LNCaP clone FGC (cell line): Measurements from ENCODE around the gene ATXN2L.

Source experiments
- DNase-seq: peaks from one replicate; pipeline ENCODE4 v3.0.0-alpha.2; 2011; ENCODE audit warnings: low read depth
- H3K4me3 ChIP-seq: 2 replicates; pipeline ENCODE4 v1.5.1; 2011; ENCODE audit warnings: mild to moderate bottlenecking, low read depth, low read length, control low read depth
- TF ChIP-seq, protein P1 (sequence below): IDR thresholded peaks from 2 replicates; pipeline ENCODE4 v1.5.1; 2012; ENCODE audit warnings: mild to moderate bottlenecking; ENCODE audit not compliant: control insufficient read depth, insufficient read depth; ENCODE audit errors: extremely low read depth

The ATXN2L gene

DNA sequence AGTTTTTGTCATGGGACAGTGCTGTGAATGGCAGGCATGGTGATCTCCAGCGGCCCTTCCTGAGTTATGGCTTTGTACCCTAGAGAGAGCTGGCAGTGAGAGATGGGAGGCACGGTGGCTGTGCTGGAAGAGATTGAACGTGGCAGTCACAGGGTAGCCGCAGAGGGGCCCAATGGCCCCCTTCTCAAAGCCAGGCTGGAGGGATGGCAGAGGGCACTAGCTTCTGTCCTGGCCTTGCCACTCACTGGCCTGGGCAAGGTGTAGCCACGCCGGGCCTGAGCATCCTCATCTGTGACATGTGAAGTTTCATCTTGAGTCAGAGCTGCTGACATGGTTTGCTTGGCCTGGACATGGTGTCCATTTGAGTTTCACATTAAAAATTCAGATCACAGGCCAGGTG, 51.6 kb downstream of the ATXN2L start:
- no peak overlapping the region for H3K4me3 ChIP-seq
- TF ChIP-seq, protein P1, sequence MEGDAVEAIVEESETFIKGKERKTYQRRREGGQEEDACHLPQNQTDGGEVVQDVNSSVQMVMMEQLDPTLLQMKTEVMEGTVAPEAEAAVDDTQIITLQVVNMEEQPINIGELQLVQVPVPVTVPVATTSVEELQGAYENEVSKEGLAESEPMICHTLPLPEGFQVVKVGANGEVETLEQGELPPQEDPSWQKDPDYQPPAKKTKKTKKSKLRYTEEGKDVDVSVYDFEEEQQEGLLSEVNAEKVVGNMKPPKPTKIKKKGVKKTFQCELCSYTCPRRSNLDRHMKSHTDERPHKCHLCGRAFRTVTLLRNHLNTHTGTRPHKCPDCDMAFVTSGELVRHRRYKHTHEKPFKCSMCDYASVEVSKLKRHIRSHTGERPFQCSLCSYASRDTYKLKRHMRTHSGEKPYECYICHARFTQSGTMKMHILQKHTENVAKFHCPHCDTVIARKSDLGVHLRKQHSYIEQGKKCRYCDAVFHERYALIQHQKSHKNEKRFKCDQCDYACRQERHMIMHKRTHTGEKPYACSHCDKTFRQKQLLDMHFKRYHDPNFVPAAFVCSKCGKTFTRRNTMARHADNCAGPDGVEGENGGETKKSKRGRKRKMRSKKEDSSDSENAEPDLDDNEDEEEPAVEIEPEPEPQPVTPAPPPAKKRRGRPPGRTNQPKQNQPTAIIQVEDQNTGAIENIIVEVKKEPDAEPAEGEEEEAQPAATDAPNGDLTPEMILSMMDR, result no peak
- no peak for DNase-seq

DNA sequence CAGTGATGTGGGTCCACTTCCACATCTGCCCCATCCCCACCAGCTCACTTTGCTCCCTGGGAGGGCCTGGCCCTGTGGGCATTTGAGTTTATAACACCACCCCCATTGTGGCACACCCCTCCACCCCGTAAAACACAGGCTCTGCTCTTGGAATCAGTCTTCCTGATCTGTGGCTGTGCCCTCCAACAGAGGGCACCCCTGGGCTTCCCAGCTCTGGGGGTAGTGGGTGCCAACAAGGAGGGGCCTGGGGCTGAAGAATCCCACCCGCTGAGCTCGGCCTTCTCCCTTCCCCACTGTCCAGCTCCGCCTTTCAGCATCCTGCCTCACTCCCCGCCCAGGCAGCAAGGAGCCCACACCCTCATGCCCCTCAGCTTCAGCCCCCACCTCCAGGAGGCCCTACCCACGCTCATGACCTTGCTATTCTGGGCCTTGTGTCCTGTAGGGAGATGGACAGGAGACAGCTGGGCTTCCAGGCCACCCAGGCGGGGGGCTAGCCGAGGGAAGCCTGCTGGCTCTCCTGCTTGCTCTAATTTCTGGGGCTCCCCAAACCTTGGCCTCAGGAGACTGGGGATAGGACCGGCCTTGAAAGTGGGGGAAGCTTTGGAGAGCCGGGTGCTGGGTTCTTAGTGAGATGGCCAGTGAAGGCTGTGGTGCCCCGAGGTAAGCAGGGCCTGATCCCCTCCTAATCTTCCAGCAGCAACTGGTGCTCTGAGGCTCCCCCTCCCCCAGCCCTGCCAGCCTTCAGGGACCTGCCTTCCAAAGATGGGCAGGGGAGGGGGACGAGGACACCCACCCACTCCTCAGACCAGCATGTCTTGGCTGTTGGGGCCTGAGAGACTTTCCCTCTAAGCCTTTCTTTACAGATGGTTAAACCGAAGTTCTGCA, 52.6 kb downstream of the ATXN2L start:
- TF ChIP-seq, protein P1, result no peak
- no peak overlapping the region for H3K4me3 ChIP-seq
- DNase-seq, result no peak

DNA sequence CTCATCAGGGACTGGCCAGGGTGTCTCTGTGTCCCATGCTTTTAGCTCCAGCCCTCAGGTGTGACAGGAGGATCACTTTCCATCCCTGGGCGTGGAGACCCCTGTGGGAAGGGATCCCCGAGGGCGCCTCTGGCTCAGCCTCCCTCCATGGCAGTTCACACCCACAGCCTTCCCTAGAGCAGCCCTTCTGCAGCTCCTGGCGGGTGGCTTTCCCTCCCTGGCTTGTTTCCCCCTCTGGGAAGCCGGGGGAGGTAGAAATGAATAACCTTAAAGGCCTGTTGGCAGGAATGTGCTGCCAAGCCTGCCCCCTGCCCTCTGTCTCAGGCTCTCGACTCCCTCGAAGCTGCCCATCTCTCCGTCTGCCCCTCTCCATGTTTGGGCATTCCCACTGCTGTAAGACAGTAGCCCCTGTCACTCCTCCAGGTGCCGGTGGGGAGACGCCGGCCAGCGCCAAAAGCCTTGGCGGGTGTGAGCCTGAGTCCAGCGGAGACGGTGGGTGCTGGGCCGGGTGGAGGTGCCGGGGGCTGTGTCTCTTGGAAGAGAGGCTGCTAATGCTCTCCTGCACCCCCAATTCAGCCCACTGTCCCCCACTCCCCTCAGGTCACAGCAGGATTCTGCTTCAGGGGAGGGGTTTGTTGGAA, 53.3 kb downstream of the ATXN2L start:
- TF ChIP-seq, protein P1, result no peak
- DNase-seq, result no peak
- H3K4me3 ChIP-seq, result no peak overlapping the region

DNA sequence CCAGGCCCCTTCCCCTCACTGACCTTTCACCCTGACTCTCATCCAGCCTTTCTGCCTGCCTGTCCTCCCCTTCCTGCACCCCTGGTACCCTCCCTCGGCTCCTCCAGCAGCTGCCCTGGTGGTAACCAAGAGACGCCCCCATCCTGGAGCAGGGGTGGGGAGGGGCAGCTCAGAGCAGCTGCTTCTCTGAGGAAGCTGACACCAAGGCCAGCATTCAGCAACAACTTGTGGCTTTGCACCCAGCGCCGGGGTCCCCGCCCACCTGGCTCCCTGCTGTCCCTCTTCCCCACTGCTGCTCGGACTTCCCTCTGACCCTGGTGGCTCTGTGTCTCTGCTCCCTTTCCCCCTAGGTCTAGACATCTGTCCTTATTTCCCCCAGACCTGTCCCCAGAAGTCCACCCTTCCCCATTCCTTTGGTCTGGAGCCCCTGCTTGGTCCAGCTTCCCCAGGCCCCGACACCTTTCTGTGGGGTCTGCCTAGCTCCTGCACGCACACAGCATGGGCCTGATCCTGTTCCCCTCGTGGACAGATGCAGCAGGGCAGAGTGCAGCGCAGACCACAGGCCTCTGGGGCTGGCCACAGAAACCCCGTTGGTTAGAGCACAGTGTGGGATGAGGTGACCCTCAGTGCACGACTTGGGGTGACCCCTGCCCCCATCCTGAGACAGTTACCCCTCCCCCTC, 54.3 kb downstream of the ATXN2L start:
- H3K4me3 ChIP-seq, result no peak overlapping the region
- TF ChIP-seq, protein P1, result no peak
- DNase-seq, result no peak

DNA sequence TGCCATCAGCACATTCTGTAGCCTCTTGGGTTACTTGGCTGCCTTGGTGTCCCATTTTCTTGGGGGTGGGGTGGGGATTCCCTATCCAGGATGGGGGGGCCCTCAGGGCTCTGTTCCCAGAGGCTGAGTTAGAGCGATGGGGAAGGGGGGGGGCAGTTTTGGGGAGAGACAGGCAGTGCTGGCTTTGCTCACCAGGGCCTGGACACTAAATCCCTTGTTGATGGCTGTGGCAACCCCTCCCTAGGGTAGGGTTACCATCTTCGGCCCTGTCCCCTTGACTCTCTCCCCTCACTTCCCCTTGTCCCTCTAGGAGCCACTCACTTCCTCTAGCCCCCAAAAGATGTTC, 54.8 kb downstream of the ATXN2L start:
- no peak overlapping the region for H3K4me3 ChIP-seq
- no peak for DNase-seq
- TF ChIP-seq, protein P1, result no peak

DNA sequence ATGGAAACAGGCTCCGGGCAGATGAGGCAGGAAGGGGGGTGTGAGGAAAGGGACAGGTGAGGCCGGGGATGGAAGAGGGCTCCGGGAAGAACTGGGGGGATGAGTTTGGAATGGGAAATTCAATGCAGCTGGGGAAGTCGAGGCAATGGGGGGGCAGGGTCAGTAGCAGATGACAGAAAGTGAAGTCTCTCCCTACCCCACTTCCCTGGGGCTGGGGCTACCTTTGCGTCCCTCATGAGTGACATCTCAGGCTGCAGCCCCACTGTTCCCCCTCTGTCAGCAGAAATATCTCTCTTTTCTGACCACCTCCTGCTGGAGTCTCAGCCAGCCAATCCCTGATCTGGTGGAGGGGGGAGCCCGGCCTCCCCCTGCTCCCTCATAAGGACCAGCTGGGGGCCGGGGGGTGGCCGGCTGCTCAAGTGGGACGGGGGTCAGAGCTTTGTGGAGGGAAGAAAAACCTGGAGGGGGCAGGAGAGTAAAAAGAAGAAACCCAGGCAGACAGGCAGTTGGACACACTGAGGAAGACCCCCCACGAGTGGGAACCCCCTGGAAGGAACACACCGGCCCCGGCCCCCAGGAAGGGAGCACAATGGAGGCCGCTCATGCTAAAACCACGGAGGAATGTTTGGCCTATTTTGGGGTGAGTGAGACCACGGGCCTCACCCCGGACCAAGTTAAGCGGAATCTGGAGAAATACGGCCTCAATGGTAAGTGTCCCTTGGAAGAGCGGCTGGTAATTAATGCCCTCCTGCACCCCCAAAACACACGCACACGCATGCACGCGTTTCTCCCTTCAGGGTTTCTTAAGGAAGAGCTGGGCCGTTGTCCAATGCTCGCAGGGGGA, 55.5 kb downstream of the ATXN2L start, which contains the start of gene ATP2A1:
ATP2A1 (plus strand) TSS at position 406 of the 844 bp plus-strand sequence; CDS start at position 590, 184 bp downstream.
- no peak for DNase-seq
- TF ChIP-seq, protein P1, result no peak
- H3K4me3 ChIP-seq, result peak within 1 kb of the TSS; percentile 87
